Measurements from ENCODE around the gene ARHGAP25. TPM values are rescaled to one million over a fixed set of nuclear protein-coding genes. Genes with fewer than 3 reads are reported as not detected.

The ARHGAP25 gene
- total RNA-seq, 6 donors from 2014 or later: 13.2 to 36.1 (median 26.3) TPM

DNA sequence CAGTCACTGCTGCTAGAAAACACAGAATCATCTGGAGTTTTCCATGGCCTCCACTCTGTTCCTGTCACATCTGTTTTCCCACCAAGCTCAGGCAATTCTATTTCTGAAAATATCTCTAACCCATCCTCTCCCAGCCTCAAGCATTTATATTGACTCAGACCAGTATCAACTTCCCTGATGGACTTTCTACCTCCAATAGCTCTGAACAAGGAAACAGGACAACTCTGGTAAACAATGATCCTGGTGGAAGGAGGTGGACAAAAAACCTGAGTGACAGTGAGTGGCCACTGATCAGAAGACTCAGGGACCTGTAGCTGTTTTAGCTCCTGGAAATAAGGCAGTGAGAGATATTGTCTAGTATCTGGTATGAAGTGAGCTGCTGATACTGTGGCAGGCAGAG lies 113.1 kb downstream of the ARHGAP25 start:
- no peaks in the 10 kb centered on the region for H3K9me3 ChIP-seq
- H3K27ac ChIP-seq: no peak overlapping the region
- TF ChIP-seq, protein P1, sequence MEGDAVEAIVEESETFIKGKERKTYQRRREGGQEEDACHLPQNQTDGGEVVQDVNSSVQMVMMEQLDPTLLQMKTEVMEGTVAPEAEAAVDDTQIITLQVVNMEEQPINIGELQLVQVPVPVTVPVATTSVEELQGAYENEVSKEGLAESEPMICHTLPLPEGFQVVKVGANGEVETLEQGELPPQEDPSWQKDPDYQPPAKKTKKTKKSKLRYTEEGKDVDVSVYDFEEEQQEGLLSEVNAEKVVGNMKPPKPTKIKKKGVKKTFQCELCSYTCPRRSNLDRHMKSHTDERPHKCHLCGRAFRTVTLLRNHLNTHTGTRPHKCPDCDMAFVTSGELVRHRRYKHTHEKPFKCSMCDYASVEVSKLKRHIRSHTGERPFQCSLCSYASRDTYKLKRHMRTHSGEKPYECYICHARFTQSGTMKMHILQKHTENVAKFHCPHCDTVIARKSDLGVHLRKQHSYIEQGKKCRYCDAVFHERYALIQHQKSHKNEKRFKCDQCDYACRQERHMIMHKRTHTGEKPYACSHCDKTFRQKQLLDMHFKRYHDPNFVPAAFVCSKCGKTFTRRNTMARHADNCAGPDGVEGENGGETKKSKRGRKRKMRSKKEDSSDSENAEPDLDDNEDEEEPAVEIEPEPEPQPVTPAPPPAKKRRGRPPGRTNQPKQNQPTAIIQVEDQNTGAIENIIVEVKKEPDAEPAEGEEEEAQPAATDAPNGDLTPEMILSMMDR (IDR thresholded peaks at IDR 0.05): no peak
- TF ChIP-seq POLR2AphosphoS5 (IDR thresholded peaks at IDR 0.05) (no peak), POLR2A (IDR thresholded peaks at IDR 0.05) (no peak), EP300 (IDR thresholded peaks at IDR 0.05) (no peak)
- H3K4me1 ChIP-seq: peaks cover 0 to 4% (median 0%) of the 10 kb centered on the region in 4 donors
- no peak for DNase-seq
- no peak overlapping the region for H3K4me3 ChIP-seq
- H3K27me3 ChIP-seq: no peaks in the 10 kb centered on the region
- no peak for ATAC-seq (ENCODE audit: low FRiP score in 2 of 2)
- H3K36me3 ChIP-seq: no peaks in the 10 kb centered on the region

DNA sequence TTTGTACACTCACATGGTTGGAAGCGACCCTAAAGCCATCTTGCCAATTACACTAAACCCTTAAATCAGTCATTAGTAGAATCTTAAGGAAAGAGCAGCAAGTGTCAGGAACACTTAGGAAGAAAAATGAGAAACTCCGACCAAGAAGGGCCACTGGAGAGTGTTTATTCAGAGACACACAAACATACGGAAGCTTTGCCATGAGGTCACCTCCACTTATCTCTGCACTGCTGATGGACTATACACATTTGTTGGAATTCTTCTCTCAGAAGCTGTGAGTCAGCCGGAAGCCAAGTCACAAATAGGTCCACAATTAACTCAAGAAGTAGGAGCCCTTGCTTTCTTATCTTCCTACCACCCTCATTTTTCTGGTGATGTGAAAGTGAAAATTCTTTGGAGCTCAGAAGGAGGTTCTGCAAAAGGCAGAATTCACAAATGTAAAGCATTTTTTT lies 115.0 kb downstream of the ARHGAP25 start:
- ATAC-seq (ENCODE audit: low FRiP score in 2 of 2) (no peak), DNase-seq (no peak)
- Histone ChIP-seq H3K4me1 (peaks cover 0 to 4% (median 0%) of the 10 kb centered on the region in 4 donors), H3K27me3 (no peaks in the 10 kb centered on the region), H3K36me3 (no peaks in the 10 kb centered on the region), H3K4me3 (no peak overlapping the region), H3K9me3 (no peaks in the 10 kb centered on the region), H3K27ac (no peak overlapping the region)
- WGBS, 2 donors: 46 to 59% methylated on average over 4 of the region's 4 CpGs
- TF ChIP-seq, protein P1 (IDR thresholded peaks at IDR 0.05): no peak
- TF ChIP-seq EP300 (IDR thresholded peaks at IDR 0.05): peak in 1 of 4 donors; percentile 3

DNA sequence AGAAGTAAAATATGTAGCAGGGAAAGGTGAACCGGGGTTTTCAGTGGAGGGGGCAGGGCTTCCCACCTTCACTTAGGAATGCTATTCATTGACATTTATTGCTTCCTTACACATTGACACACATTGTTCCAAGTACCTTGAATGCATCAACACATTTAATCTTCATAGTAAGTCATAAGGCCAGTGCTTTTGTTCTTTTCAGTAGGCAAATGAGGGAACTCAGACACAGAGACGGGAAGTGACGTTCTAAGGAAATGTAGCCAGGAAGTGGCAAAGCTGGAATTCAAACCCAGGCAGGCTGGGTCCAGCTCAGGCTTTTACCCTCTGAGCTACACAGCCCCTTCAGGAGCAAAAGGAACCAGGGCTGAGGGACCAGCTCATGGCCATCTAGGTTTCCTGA lies 115.9 kb downstream of the ARHGAP25 start:
- ATAC-seq (ENCODE audit: low FRiP score in 2 of 2) (no peak), DNase-seq (no peak)
- Histone ChIP-seq H3K4me1 (peaks cover 0 to 4% (median 0%) of the 10 kb centered on the region in 4 donors), H3K36me3 (no peaks in the 10 kb centered on the region), H3K27me3 (no peaks in the 10 kb centered on the region), H3K27ac (no peak overlapping the region), H3K4me3 (no peak overlapping the region), H3K9me3 (no peaks in the 10 kb centered on the region)
- TF ChIP-seq POLR2A (IDR thresholded peaks at IDR 0.05) (no peak), EP300 (IDR thresholded peaks at IDR 0.05) (no peak), POLR2AphosphoS5 (IDR thresholded peaks at IDR 0.05) (no peak)
- TF ChIP-seq, protein P1 (IDR thresholded peaks at IDR 0.05): no peak
- WGBS, 2 donors: 67 to 74% methylated on average over 3 of the region's 3 CpGs

DNA sequence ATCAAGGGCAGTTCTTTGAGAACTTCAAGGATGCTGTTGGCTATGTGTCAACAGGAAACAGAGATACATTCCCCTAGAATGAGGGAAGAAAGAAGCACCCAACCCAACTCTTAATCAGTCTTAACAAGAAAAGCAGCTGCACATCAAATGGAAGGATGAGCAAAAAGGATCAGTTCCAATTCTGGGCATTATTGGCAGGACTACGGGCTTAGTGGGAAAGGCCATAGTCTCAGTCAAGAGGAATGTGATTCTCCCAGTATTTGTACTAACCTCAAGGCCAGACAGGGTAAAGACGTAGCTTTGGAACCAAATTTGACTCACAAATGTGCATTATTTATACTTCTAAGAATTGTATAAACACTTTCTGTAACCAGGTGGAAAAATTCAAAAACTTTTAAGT lies 118.4 kb downstream of the ARHGAP25 start:
- Histone ChIP-seq H3K4me3 (no peak overlapping the region), H3K4me1 (peaks cover 0 to 4% (median under 1%) of the 10 kb centered on the region in 4 donors), H3K27ac (no peak overlapping the region), H3K9me3 (no peaks in the 10 kb centered on the region), H3K36me3 (no peaks in the 10 kb centered on the region), H3K27me3 (no peaks in the 10 kb centered on the region)
- 88 to 97% methylated on average over 2 of the region's 2 CpGs for WGBS, 2 donors
- no peak for ATAC-seq (ENCODE audit: low FRiP score in 2 of 2)
- no peak for DNase-seq
- no peak for TF ChIP-seq POLR2AphosphoS5 (IDR thresholded peaks at IDR 0.05)
- TF ChIP-seq POLR2A (IDR thresholded peaks at IDR 0.05): no peak
- TF ChIP-seq EP300 (IDR thresholded peaks at IDR 0.05): no peak
- TF ChIP-seq, protein P1 (IDR thresholded peaks at IDR 0.05): no peak

DNA sequence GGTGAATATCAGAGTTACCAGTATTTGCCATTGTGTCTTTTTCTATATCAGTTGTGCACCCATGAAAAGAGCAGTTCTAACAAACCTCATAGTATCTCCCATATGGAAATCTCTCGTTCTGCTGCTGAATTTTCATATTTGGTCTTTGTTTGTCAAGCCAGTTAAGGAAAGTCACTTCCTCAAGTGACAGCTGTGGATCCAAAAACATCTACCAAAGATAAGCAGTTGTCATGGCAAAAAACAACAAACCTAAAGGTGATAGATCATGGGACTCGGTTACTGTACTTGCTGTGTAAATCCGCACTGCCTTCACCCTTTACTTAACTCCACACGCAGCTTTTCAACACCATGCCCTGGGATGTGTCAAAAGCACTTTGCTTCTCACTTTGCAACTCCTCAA lies 119.3 kb downstream of the ARHGAP25 start:
- no peak overlapping the region for H3K4me3 ChIP-seq
- H3K27me3 ChIP-seq: no peaks in the 10 kb centered on the region
- ATAC-seq (ENCODE audit: low FRiP score in 2 of 2): no peak
- no peaks in the 10 kb centered on the region for H3K9me3 ChIP-seq
- DNase-seq: no peak
- H3K4me1 ChIP-seq: peaks cover 0 to 9% (median 2%) of the 10 kb centered on the region in 4 donors
- H3K27ac ChIP-seq: no peak overlapping the region
- H3K36me3 ChIP-seq: no peaks in the 10 kb centered on the region
- TF ChIP-seq EP300 (IDR thresholded peaks at IDR 0.05) (no peak), POLR2AphosphoS5 (IDR thresholded peaks at IDR 0.05) (no peak), POLR2A (IDR thresholded peaks at IDR 0.05) (no peak)
- TF ChIP-seq, protein P1 (IDR thresholded peaks at IDR 0.05): no peak
- WGBS, 2 donors: 70 to 75% methylated on average over 4 of the region's 4 CpGs

Measured in upper lobe of left lung (tissue), 6 donors.